PC-9 (cell line): ENCODE data around the gene UTS2. TPM values are rescaled to one million over a fixed set of nuclear protein-coding genes. Genes with fewer than 3 reads are reported as not detected.
A peak's percentile ranks its signal among the peaks of the same experiment; 100 is the strongest.

ENCODE experiments used
- BruUV-seq: library from RNA; stranded (reverse); fragments of 400-500 nt; replicated peaks from 2 replicates; lab custom pipeline; 2021; lab: Mats Ljungman, UMichigan
- CTCF ChIA-PET: fragments of 300-600 bp; sonication (Branson Sonifier 250); formaldehyde crosslinking; loops from one replicate; lab custom pipeline; 2022; ENCODE audit warnings: antibody characterized with exemption; lab: Charles Lee
- POLR2A ChIA-PET: fragments of 300-600 bp; sonication (Branson Sonifier 250); formaldehyde crosslinking; loops from one replicate; lab custom pipeline; 2022; ENCODE audit warnings: antibody characterized with exemption; ENCODE audit not compliant: unreplicated experiment; lab: Charles Lee
- DNase-seq, 2 experiments: peaks; one replicate each; pipeline versions ENCODE4 v3.0.0 to v3.0.0-alpha.2; 2015 to 2022; ENCODE audit warnings: mixed read lengths in 1 of 2
- H2AFZ ChIP-seq: fragments of 200-600 bp; sonication (generic); 2 replicates; pipeline ENCODE4 v1.8.1; 2017; ENCODE audit warnings: antibody characterized with exemption
- H3F3A ChIP-seq: fragments of 200-600 bp; sonication (generic); 2 replicates; pipeline ENCODE4 v1.8.1; 2017; ENCODE audit warnings: antibody characterized with exemption, mild to moderate bottlenecking, low read depth; ENCODE audit not compliant: insufficient read depth
- H3K27ac ChIP-seq: fragments of 200-600 bp; sonication (generic); 2 replicates; pipeline ENCODE4 v1.6.1; 2016; ENCODE audit warnings: mixed run types
- H3K27me3 ChIP-seq: fragments of 200-600 bp; sonication (generic); 2 replicates; pipeline ENCODE4 v1.6.1; 2016; ENCODE audit warnings: low read depth, mixed run types; ENCODE audit not compliant: insufficient read depth
- H3K36me3 ChIP-seq: fragments of 200-600 bp; sonication (generic); 2 replicates; pipeline ENCODE4 v1.6.1; 2016; ENCODE audit warnings: low read depth, mixed run types
- H3K4me1 ChIP-seq: fragments of 200-600 bp; sonication (generic); replicated peaks from 2 replicates; pipeline ENCODE4 v1.6.1; 2016; ENCODE audit warnings: mixed run types; ENCODE audit not compliant: insufficient read depth
- H3K4me2 ChIP-seq: fragments of 200-600 bp; sonication (generic); 2 replicates; pipeline ENCODE4 v1.6.1; 2017; ENCODE audit warnings: mixed run types
- H3K4me3 ChIP-seq: fragments of 200-600 bp; sonication (generic); 2 replicates; pipeline ENCODE4 v1.6.1; 2016; ENCODE audit warnings: mixed run types
- H3K79me2 ChIP-seq: fragments of 200-600 bp; sonication (generic); 2 replicates; pipeline ENCODE4 v1.6.1; 2017; ENCODE audit warnings: low read depth, mixed run types
- H3K9me2 ChIP-seq: fragments of 200-600 bp; sonication (generic); 2 replicates; pipeline ENCODE4 v1.8.1; 2017; ENCODE audit warnings: mild to moderate bottlenecking; ENCODE audit not compliant: insufficient read depth
- H3K9me3 ChIP-seq: fragments of 200-600 bp; sonication (generic); 2 replicates; pipeline ENCODE4 v1.8.1; 2016; ENCODE audit warnings: low read depth; ENCODE audit not compliant: insufficient read depth
- H4K20me1 ChIP-seq: fragments of 200-600 bp; sonication (generic); 2 replicates; pipeline ENCODE4 v1.8.1; 2017; ENCODE audit not compliant: insufficient read depth
- CTCF ChIP-seq: fragments of 200-600 bp; sonication (generic); conservative IDR thresholded peaks from 2 replicates; pipeline ENCODE4 v1.6.1; 2017; ENCODE audit warnings: mixed run types, antibody characterized with exemption, mild to moderate bottlenecking, moderate library complexity
- EZH2 ChIP-seq: fragments of 200-600 bp; sonication (generic); IDR thresholded peaks from 2 replicates; pipeline ENCODE4 v1.8.0; 2017; ENCODE audit warnings: antibody characterized with exemption, low read depth
- intact Hi-C: fragments of 100-400 bp; cut with micrococcal nuclease; formaldehyde crosslinking; loops from one replicate; pipeline ENCODE4 v1.10.0; 2022; ENCODE audit not compliant: unreplicated experiment
- total RNA-seq: library from RNA; stranded (reverse); gene quantifications from 2 replicates; pipeline ENCODE4 v1.2.3, GENCODE V29; 2021

Gene UTS2
- total RNA-seq, 1 experiment from 2014 or later = 23.8 TPM

DNA sequence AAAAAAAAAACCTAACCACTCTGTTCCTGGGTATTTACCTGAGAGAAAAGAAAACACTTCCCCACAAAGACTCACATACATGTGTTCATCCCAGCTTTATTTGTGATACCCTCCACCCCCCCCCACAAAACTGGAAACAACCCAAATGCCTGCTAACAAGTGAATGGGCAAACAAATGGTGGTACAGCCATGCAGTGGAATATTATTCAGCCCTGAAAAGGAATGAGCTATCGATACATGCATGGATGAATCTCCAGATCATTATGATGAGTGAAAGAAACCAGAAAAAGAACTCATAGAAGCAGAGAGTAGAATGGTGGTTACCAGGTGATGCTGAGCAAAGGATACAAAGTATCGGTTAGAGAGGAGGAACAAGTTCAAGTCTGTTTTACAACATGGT is 38.0 kb upstream of the UTS2 start:
- TF ChIP-seq CTCF (no peak), EZH2 (no peak)
- H3K4me1 ChIP-seq = no peaks in the 10 kb centered on the region
- CTCF ChIA-PET = interaction anchor here (0.6 kb wide), 1 partner anchor 244 kb away, joined by 3 read pairs; no protein-coding TSS in a partner anchor
- H3K9me2 ChIP-seq = no peaks in the 10 kb centered on the region
- POLR2A ChIA-PET = interaction anchor here (0.6 kb wide), 1 partner anchor 58 kb away, joined by 3 read pairs; no protein-coding TSS in a partner anchor
- no peak overlapping the region for H2AFZ ChIP-seq
- H4K20me1 ChIP-seq = no peaks in the 10 kb centered on the region
- H3K27ac ChIP-seq = no peak overlapping the region
- H3K4me3 ChIP-seq = no peak overlapping the region
- H3K36me3 ChIP-seq = no peaks in the 10 kb centered on the region
- H3K4me2 ChIP-seq = no peak overlapping the region
- no peaks in the 10 kb centered on the region for H3F3A ChIP-seq
- DNase-seq = no peak
- BruUV-seq = no TSS peak
- intact Hi-C loops = no loop called here
- H3K9me3 ChIP-seq = no peaks in the 10 kb centered on the region
- H3K79me2 ChIP-seq = no peaks in the 10 kb centered on the region
- no peaks in the 10 kb centered on the region for H3K27me3 ChIP-seq

- no peaks in the 10 kb centered on the region for H3K79me2 ChIP-seq
- H3K4me3 ChIP-seq = no peak overlapping the region
- H4K20me1 ChIP-seq = no peaks in the 10 kb centered on the region
- BruUV-seq = no TSS peak
- no peaks in the 10 kb centered on the region for H3K27me3 ChIP-seq
- no peak overlapping the region for H3K4me2 ChIP-seq
- H3K9me2 ChIP-seq = no peaks in the 10 kb centered on the region
- no peaks in the 10 kb centered on the region for H3K4me1 ChIP-seq
- no peak overlapping the region for H3K27ac ChIP-seq
- no peaks in the 10 kb centered on the region for H3K9me3 ChIP-seq
- CTCF ChIA-PET = no interaction called here
- no peak overlapping the region for H2AFZ ChIP-seq
- no peak for DNase-seq
- H3K36me3 ChIP-seq = no peaks in the 10 kb centered on the region
- POLR2A ChIA-PET = no interaction called here
- intact Hi-C loops = no loop called here
- no peak for TF ChIP-seq EZH2
- H3F3A ChIP-seq = no peaks in the 10 kb centered on the region
Measured at GRCh38 chr1:7888248-7889081, 35.6 kb upstream of the UTS2 start.

DNA sequence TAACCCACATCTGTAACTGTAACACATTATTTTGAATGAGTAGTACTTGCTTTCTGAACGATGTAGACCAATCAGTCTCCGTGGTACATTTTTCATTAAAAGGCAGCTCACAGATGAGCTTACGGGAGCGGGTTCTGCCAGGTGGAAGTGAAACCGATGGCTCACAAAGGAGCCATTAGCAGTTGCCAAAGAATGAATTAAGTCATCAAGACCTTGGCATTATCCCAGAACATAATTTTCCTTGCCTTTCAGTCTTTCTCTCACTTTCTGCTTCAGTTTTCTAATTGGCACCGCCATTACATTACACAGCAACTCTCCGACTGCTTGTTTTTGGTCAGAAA is 33.5 kb upstream of the UTS2 start:
- no peaks in the 10 kb centered on the region for H3K79me2 ChIP-seq
- POLR2A ChIA-PET = interaction anchor here (0.7 kb wide), 1 partner anchor 79 kb away, joined by 7 read pairs; no protein-coding TSS in a partner anchor
- H3K4me1 ChIP-seq = no peaks in the 10 kb centered on the region
- no peak overlapping the region for H3K4me2 ChIP-seq
- no peak overlapping the region for H3K4me3 ChIP-seq
- no peaks in the 10 kb centered on the region for H3K27me3 ChIP-seq
- H3K27ac ChIP-seq = no peak overlapping the region
- no peaks in the 10 kb centered on the region for H3K9me2 ChIP-seq
- H3K9me3 ChIP-seq = no peaks in the 10 kb centered on the region
- CTCF ChIA-PET = interaction anchor here (0.6 kb wide), 1 partner anchor 28 kb away, joined by 3 read pairs; no protein-coding TSS in a partner anchor
- TF ChIP-seq EZH2 = no peak
- no peak for TF ChIP-seq CTCF
- intact Hi-C loops = no loop called here
- BruUV-seq = no TSS peak
- H3K36me3 ChIP-seq = no peaks in the 10 kb centered on the region
- H3F3A ChIP-seq = no peaks in the 10 kb centered on the region
- H4K20me1 ChIP-seq = no peaks in the 10 kb centered on the region
- H2AFZ ChIP-seq = no peak overlapping the region
- peak in 1 of 2 experiments; percentile 22 for DNase-seq
